ENCODE results near the gene PGM2.
A peak's percentile ranks its signal among the peaks of the same experiment; 100 is the strongest.

Gene PGM2

GRCh38 chr4:37792241-37792640 lies 34.2 kb upstream of the PGM2 start:
- TF ChIP-seq CTCF (IDR thresholded peaks at IDR 0.05; ENCODE audit: low read depth, low read length): no peak
- Histone ChIP-seq H3K36me3 (no peaks in the 10 kb centered on the region), H3K9me3 (no peaks in the 10 kb centered on the region), H3K27me3 (no peaks in the 10 kb centered on the region), H3K4me1 (no peaks in the 10 kb centered on the region), H3K4me3 (ENCODE audit: low read depth, low read length) (no peak overlapping the region)
- DNase-seq: no peak

- DNase-seq: peak; percentile 15
- Histone ChIP-seq H3K4me1 (no peaks in the 10 kb centered on the region), H3K27me3 (no peaks in the 10 kb centered on the region), H3K9me3 (no peaks in the 10 kb centered on the region), H3K36me3 (no peaks in the 10 kb centered on the region), H3K4me3 (ENCODE audit: low read depth, low read length) (no peak overlapping the region)
- TF ChIP-seq CTCF (IDR thresholded peaks at IDR 0.05; ENCODE audit: low read depth, low read length): peak; percentile 62
Measured at GRCh38 chr4:37793562-37793961, 32.9 kb upstream of the PGM2 start.

GRCh38 chr4:37794056-37794455 lies 32.4 kb upstream of the PGM2 start:
- H3K4me3 ChIP-seq (ENCODE audit: low read depth, low read length): no peak overlapping the region
- no peaks in the 10 kb centered on the region for H3K9me3 ChIP-seq
- no peak for DNase-seq
- H3K27me3 ChIP-seq: no peaks in the 10 kb centered on the region
- no peaks in the 10 kb centered on the region for H3K36me3 ChIP-seq
- H3K4me1 ChIP-seq: no peaks in the 10 kb centered on the region
- TF ChIP-seq CTCF (IDR thresholded peaks at IDR 0.05; ENCODE audit: low read depth, low read length): no peak

GRCh38 chr4:37795581-37796195 lies 30.8 kb upstream of the PGM2 start:
- DNase-seq: no peak
- Histone ChIP-seq H3K4me3 (ENCODE audit: low read depth, low read length) (no peak overlapping the region), H3K27me3 (no peaks in the 10 kb centered on the region), H3K4me1 (no peaks in the 10 kb centered on the region), H3K36me3 (no peaks in the 10 kb centered on the region), H3K9me3 (no peaks in the 10 kb centered on the region)
- no peak for TF ChIP-seq CTCF (IDR thresholded peaks at IDR 0.05; ENCODE audit: low read depth, low read length)

- TF ChIP-seq CTCF (IDR thresholded peaks at IDR 0.05; ENCODE audit: low read depth, low read length): no peak
- Histone ChIP-seq H3K9me3 (no peaks in the 10 kb centered on the region), H3K36me3 (no peaks in the 10 kb centered on the region), H3K4me3 (ENCODE audit: low read depth, low read length) (no peak overlapping the region), H3K27me3 (no peaks in the 10 kb centered on the region), H3K4me1 (no peaks in the 10 kb centered on the region)
- DNase-seq: no peak
Measured at GRCh38 chr4:37797374-37797773, 29.1 kb upstream of the PGM2 start.

- Histone ChIP-seq H3K36me3 (no peaks in the 10 kb centered on the region), H3K27me3 (no peaks in the 10 kb centered on the region), H3K4me1 (no peaks in the 10 kb centered on the region), H3K9me3 (no peaks in the 10 kb centered on the region), H3K4me3 (ENCODE audit: low read depth, low read length) (no peak overlapping the region)
- no peak for DNase-seq
- TF ChIP-seq CTCF (IDR thresholded peaks at IDR 0.05; ENCODE audit: low read depth, low read length): no peak
Measured at GRCh38 chr4:37797923-37798322, 28.6 kb upstream of the PGM2 start.
